HEK293T (cell line): Measurements from ENCODE around the gene TFDP1.

Experiments used
- BHLHE40 ChIP-seq: fragments of 450-650 bp; IDR thresholded peaks from 2 replicates; pipeline ENCODE4 v1.6.1; 2016; ENCODE audit warnings: mild to moderate bottlenecking, moderate library complexity, borderline replicate concordance
- SP1 ChIP-seq: fragments of 450-650 bp; IDR thresholded peaks from 2 replicates; pipeline ENCODE4 v1.6.1; 2017

DNA sequence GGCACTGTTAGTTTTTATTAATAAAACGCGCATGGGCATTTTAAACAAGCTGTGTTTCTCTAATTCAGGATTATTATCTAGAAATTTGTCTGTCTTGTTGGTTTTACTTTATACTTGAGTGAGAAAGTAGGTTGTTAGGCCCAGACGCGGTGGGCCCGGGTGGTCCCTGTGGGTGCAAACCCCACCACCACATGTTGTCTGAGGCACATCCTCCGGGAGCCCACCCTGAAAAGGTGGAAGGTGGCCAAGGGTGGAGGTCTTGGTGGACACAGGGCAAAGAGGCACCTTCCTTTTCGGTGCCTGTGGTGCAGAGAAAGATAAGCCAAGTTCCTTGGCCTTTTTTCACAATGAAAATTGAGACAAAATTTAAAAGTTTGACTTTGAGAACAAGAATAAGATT lies 56.9 kb downstream of the TFDP1 start:
- no peak for TF ChIP-seq SP1
- TF ChIP-seq BHLHE40: no peak
